H9 (cell line): Measurements from ENCODE around the gene DDX47. TPM values are rescaled to one million over a fixed set of nuclear protein-coding genes. Genes with fewer than 3 reads are reported as not detected.

Experiments used
- DNase-seq: peaks from one replicate; pipeline ENCODE4 v3.0.0-alpha.2; 2017
- H2AFZ ChIP-seq: one replicate; pipeline ENCODE4 v1.6.1; 2013; ENCODE audit warnings: mild to moderate bottlenecking, low read length, control low read depth, moderate library complexity
- H2AK5ac ChIP-seq: 2 replicates; pipeline ENCODE4 v1.6.1; 2013; ENCODE audit warnings: low read length, control low read depth, mixed read lengths; ENCODE audit not compliant: insufficient read length
- H2BK120ac ChIP-seq: one replicate; pipeline ENCODE4 v1.6.1; 2013; ENCODE audit warnings: low read depth, mild to moderate bottlenecking, low read length, control low read depth, inconsistent platforms; ENCODE audit not compliant: poor library complexity, severe bottlenecking
- H2BK12ac ChIP-seq: 2 replicates; pipeline ENCODE4 v1.6.1; 2013; ENCODE audit warnings: low read length, control low read depth, mixed read lengths, low read depth; ENCODE audit not compliant: insufficient read length
- H2BK15ac ChIP-seq: 2 replicates; pipeline ENCODE4 v1.6.1; 2013; ENCODE audit warnings: low read depth, low read length, control low read depth
- H2BK20ac ChIP-seq: one replicate; pipeline ENCODE4 v1.6.1; 2013; ENCODE audit warnings: low read depth, mild to moderate bottlenecking, low read length, control low read depth, inconsistent platforms; ENCODE audit not compliant: poor library complexity, severe bottlenecking
- H2BK5ac ChIP-seq: 2 replicates; pipeline ENCODE4 v1.6.1; 2013; ENCODE audit warnings: low read length, control low read depth, mixed read lengths; ENCODE audit not compliant: insufficient read length
- H3K14ac ChIP-seq: 2 replicates; pipeline ENCODE4 v1.6.1; 2013; ENCODE audit warnings: low read length, control low read depth; ENCODE audit not compliant: insufficient read depth
- H3K18ac ChIP-seq: 2 replicates; pipeline ENCODE4 v1.6.1; 2013; ENCODE audit warnings: low read depth, mild to moderate bottlenecking, mixed read lengths, low read length, control low read depth; ENCODE audit not compliant: insufficient read length
- H3K23ac ChIP-seq: 2 replicates; pipeline ENCODE4 v1.6.1; 2013; ENCODE audit warnings: low read length, control low read depth, mixed read lengths, low read depth; ENCODE audit not compliant: insufficient read length
- H3K23me2 ChIP-seq: 2 replicates; pipeline ENCODE4 v1.6.1; 2013; ENCODE audit warnings: low read depth, mild to moderate bottlenecking, mixed read lengths, low read length, control low read depth; ENCODE audit not compliant: insufficient read length, poor library complexity, severe bottlenecking
- H3K27ac ChIP-seq: 2 replicates; pipeline ENCODE4 v1.5.1; 2013; ENCODE audit warnings: low read length, control low read depth, mixed read lengths, low read depth; ENCODE audit not compliant: insufficient read length
- H3K27me3 ChIP-seq: 2 replicates; pipeline ENCODE4 v1.6.1; 2013; ENCODE audit warnings: low read length, control low read depth, inconsistent platforms; ENCODE audit not compliant: insufficient read depth
- H3K4ac ChIP-seq: 2 replicates; pipeline ENCODE4 v1.6.1; 2013; ENCODE audit warnings: low read depth, mild to moderate bottlenecking, control low read depth, inconsistent platforms, low read length, moderate library complexity
- H3K4me1 ChIP-seq: 2 replicates; pipeline ENCODE4 v1.6.1; 2013; ENCODE audit warnings: low read length, control low read depth, inconsistent platforms; ENCODE audit not compliant: insufficient read depth
- H3K4me2 ChIP-seq: 2 replicates; pipeline ENCODE4 v1.6.1; 2013; ENCODE audit warnings: low read length, control low read depth, mixed read lengths; ENCODE audit not compliant: insufficient read length, insufficient read depth
- H3K56ac ChIP-seq: 2 replicates; pipeline ENCODE4 v1.6.1; 2013; ENCODE audit warnings: low read depth, mild to moderate bottlenecking, mixed read lengths, low read length, control low read depth; ENCODE audit not compliant: insufficient read length
- H3K79me1 ChIP-seq: 2 replicates; pipeline ENCODE4 v1.6.1; 2013; ENCODE audit warnings: low read depth, mild to moderate bottlenecking, moderate library complexity, low read length, control low read depth, inconsistent platforms; ENCODE audit not compliant: insufficient read depth, poor library complexity, severe bottlenecking
- H3K79me2 ChIP-seq: 2 replicates; pipeline ENCODE4 v1.6.1; 2013; ENCODE audit warnings: low read length, control low read depth, inconsistent platforms; ENCODE audit not compliant: insufficient read depth
- H3K9ac ChIP-seq: 2 replicates; pipeline ENCODE4 v1.6.1; 2013; ENCODE audit warnings: low read length, control low read depth, mixed read lengths; ENCODE audit not compliant: insufficient read length; ENCODE audit errors: extremely low read depth
- H3K9me3 ChIP-seq: one replicate; pipeline ENCODE4 v1.6.1; 2013; ENCODE audit warnings: low read depth, low read length, inconsistent platforms; ENCODE audit not compliant: control insufficient read depth
- H3T11ph ChIP-seq: one replicate; pipeline ENCODE4 v1.6.1; 2013; ENCODE audit warnings: mild to moderate bottlenecking, low read length, control low read depth, inconsistent platforms
- H4K20me1 ChIP-seq: one replicate; pipeline ENCODE4 v1.6.1; 2013; ENCODE audit not compliant: control insufficient read depth, insufficient read length, insufficient read depth
- H4K5ac ChIP-seq: 2 replicates; pipeline ENCODE4 v1.6.1; 2013; ENCODE audit warnings: low read depth, mild to moderate bottlenecking, mixed read lengths, low read length, control low read depth; ENCODE audit not compliant: insufficient read length
- H4K8ac ChIP-seq: replicated peaks from 2 replicates; pipeline ENCODE4 v1.6.1; 2013; ENCODE audit warnings: low read length, control low read depth, mixed read lengths, low read depth; ENCODE audit not compliant: insufficient read length
- H4K91ac ChIP-seq: 2 replicates; pipeline ENCODE4 v1.6.1; 2013; ENCODE audit warnings: low read depth, mild to moderate bottlenecking, moderate library complexity, mixed read lengths, low read length, control low read depth; ENCODE audit not compliant: insufficient read length
- H3K27ac Mint-ChIP-seq, 3 experiments: 2 replicates in 2 of 3; 3 replicates in 1 of 3; pipeline ENCODE4 v1.8.0; 2020 to 2021; ENCODE audit warnings: mixed read lengths in 3 of 3, mild to moderate bottlenecking in 1 of 3, moderate library complexity in 1 of 3
- H3K27me3 Mint-ChIP-seq: 2 replicates; pipeline ENCODE4 v1.8.0; 2021; ENCODE audit warnings: low read depth, mild to moderate bottlenecking, moderate library complexity, mixed read lengths
- H3K36me3 Mint-ChIP-seq, 3 experiments: 2 replicates in 2 of 3; 3 replicates in 1 of 3; pipeline ENCODE4 v1.8.0; 2020 to 2021; ENCODE audit warnings: low read depth in 3 of 3, mixed read lengths in 3 of 3; ENCODE audit not compliant: insufficient read depth in 1 of 3
- H3K4me1 Mint-ChIP-seq, 2 experiments: 2 replicates each; pipeline ENCODE4 v1.8.0; 2020; ENCODE audit warnings: mixed read lengths in 2 of 2
- H3K4me3 Mint-ChIP-seq, 2 experiments: 2 replicates in 1 of 2; 3 replicates in 1 of 2; pipeline ENCODE4 v1.8.0; 2020 to 2021; ENCODE audit warnings: mild to moderate bottlenecking in 2 of 2, mixed read lengths in 2 of 2, moderate library complexity in 1 of 2
- H3K9me3 Mint-ChIP-seq, 2 experiments: 2 replicates in 1 of 2; 3 replicates in 1 of 2; pipeline ENCODE4 v1.8.0; 2020; ENCODE audit warnings: mild to moderate bottlenecking in 2 of 2, mixed read lengths in 2 of 2, moderate library complexity in 1 of 2
- WGBS: extraction: QIAGEN DNeasy Blood & Tissue Kit; methylation state at CpG from one replicate; pipeline ENCODE4 v1.1.7; 2013; ENCODE audit warnings: missing lambda C conversion rate, low lambda C conversion rate, mixed read lengths; ENCODE audit not compliant: insufficient read length; ENCODE audit errors: extremely low coverage; 5-methylcytosine and 5-hydroxymethylcytosine counted together
- total RNA-seq: library from RNA; stranded (reverse); gene quantifications from 2 replicates; pipeline ENCODE4 v1.2.1, GENCODE V29; 2021
- TF ChIP-seq, protein P1 (sequence below): fragments of 200-600 bp; sonication (generic); conservative IDR thresholded peaks from 3 replicates; pipeline ENCODE4 v1.8.0; 2021; ENCODE audit warnings: antibody characterized with exemption, mild to moderate bottlenecking

The DDX47 gene
- total RNA-seq, 1 experiment from 2014 or later = 78.2 TPM

- Histone ChIP-seq H3K27ac (no peak overlapping the region), H2BK120ac (no peak overlapping the region), H4K91ac (no peak overlapping the region), H2AFZ (no peak overlapping the region), H3K14ac (no peak overlapping the region), H3K56ac (no peak overlapping the region), H2BK20ac (no peak overlapping the region), H3K23ac (no peak overlapping the region), H4K20me1 (no peaks in the 10 kb centered on the region), H3K4ac (no peak overlapping the region), H3K23me2 (no peaks in the 10 kb centered on the region), H3K79me2 (no peaks in the 10 kb centered on the region), H3T11ph (no peak overlapping the region), H4K5ac (no peak overlapping the region), H4K8ac (no peak overlapping the region), H3K9ac (no peak overlapping the region), H3K9me3 (no peaks in the 10 kb centered on the region), H3K4me2 (no peak overlapping the region), H3K4me1 (no peaks in the 10 kb centered on the region; the same call in 1 of the 2 replicates), H2BK12ac (no peak overlapping the region), H3K79me1 (no peaks in the 10 kb centered on the region), H2BK5ac (no peak overlapping the region), H2AK5ac (no peak overlapping the region), H3K18ac (no peak overlapping the region), H3K27me3 (no peaks in the 10 kb centered on the region), H2BK15ac (no peak overlapping the region)
- peaks cover 8 to 10% of the 10 kb centered on the region in 2 experiments for H3K4me1 Mint-ChIP-seq
- H3K4me3 Mint-ChIP-seq = no peak overlapping the region
- no peak overlapping the region for H3K27ac Mint-ChIP-seq
- TF ChIP-seq, protein P1, sequence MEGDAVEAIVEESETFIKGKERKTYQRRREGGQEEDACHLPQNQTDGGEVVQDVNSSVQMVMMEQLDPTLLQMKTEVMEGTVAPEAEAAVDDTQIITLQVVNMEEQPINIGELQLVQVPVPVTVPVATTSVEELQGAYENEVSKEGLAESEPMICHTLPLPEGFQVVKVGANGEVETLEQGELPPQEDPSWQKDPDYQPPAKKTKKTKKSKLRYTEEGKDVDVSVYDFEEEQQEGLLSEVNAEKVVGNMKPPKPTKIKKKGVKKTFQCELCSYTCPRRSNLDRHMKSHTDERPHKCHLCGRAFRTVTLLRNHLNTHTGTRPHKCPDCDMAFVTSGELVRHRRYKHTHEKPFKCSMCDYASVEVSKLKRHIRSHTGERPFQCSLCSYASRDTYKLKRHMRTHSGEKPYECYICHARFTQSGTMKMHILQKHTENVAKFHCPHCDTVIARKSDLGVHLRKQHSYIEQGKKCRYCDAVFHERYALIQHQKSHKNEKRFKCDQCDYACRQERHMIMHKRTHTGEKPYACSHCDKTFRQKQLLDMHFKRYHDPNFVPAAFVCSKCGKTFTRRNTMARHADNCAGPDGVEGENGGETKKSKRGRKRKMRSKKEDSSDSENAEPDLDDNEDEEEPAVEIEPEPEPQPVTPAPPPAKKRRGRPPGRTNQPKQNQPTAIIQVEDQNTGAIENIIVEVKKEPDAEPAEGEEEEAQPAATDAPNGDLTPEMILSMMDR = no peak
- H3K9me3 Mint-ChIP-seq = no peaks in the 10 kb centered on the region
- WGBS = no CpG with 5 or more reads among the region's 7 CpGs
- DNase-seq = no peak
- no peaks in the 10 kb centered on the region for H3K27me3 Mint-ChIP-seq
- peaks cover 19 to 35% (median 34%) of the 10 kb centered on the region in 3 experiments; a peak in 6 of 7 replicates for H3K36me3 Mint-ChIP-seq
Measured at GRCh38 chr12:12835378-12836146, 22.4 kb downstream of the DDX47 start.
